PFSK-1 (cell line): ENCODE measurements around the gene MORN5.

Experiments used
- FOXP2 ChIP-seq: optimal IDR thresholded peaks from 2 replicates; pipeline ENCODE3; 2011; ENCODE audit warnings: borderline replicate concordance, control low read depth, inconsistent platforms; ENCODE audit not compliant: insufficient read depth; ENCODE audit errors: extremely low read length, extremely low read depth
- POLR2AphosphoS5 ChIP-seq: IDR thresholded peaks from 2 replicates; pipeline ENCODE4 v1.6.1; 2012; ENCODE audit warnings: low read depth, mild to moderate bottlenecking, control low read depth, low read length, moderate library complexity
- SIN3A ChIP-seq: IDR thresholded peaks from 2 replicates; pipeline ENCODE4 v1.6.1; 2012; ENCODE audit warnings: mild to moderate bottlenecking, low read length, moderate library complexity, borderline replicate concordance; ENCODE audit not compliant: insufficient read depth
- TAF1 ChIP-seq: IDR thresholded peaks from 2 replicates; pipeline ENCODE4 v1.6.1; 2012; ENCODE audit warnings: low read length, control low read depth, borderline replicate concordance; ENCODE audit not compliant: insufficient read depth
- TF ChIP-seq, protein P1 (sequence below), 2 experiments: IDR thresholded peaks; 2 replicates each; pipeline versions ENCODE4 v1.6.1 to v1.8.0; 2011 to 2012; ENCODE audit warnings: low read depth in 2 of 2, low read length in 2 of 2, control low read depth in 1 of 2, inconsistent platforms in 1 of 2, mild to moderate bottlenecking in 1 of 2, moderate library complexity in 1 of 2; ENCODE audit not compliant: insufficient read depth in 1 of 2

MORN5 gene

DNA sequence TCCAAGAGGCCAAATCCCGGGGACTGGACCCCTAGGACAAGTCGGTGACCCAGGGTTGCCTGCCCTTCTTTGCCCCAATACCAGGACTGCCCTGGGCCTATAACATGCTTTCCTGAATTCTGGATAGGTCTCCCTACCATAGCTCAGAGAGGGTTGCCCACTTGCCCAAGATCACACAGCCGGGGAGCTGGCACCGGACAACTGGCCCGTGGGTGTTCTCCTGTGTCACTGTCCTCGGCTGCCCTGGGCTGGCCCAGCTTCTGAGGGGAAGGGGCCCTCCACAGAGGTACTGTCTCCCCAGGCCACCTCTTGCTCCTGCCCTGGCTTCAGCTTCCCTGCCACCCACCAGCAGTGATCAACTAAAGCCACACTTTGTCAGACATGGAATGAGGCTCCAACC, 37.8 kb upstream of the MORN5 start:
- no peak for TF ChIP-seq SIN3A

- TF ChIP-seq FOXP2: no peak
- TF ChIP-seq, protein P1, sequence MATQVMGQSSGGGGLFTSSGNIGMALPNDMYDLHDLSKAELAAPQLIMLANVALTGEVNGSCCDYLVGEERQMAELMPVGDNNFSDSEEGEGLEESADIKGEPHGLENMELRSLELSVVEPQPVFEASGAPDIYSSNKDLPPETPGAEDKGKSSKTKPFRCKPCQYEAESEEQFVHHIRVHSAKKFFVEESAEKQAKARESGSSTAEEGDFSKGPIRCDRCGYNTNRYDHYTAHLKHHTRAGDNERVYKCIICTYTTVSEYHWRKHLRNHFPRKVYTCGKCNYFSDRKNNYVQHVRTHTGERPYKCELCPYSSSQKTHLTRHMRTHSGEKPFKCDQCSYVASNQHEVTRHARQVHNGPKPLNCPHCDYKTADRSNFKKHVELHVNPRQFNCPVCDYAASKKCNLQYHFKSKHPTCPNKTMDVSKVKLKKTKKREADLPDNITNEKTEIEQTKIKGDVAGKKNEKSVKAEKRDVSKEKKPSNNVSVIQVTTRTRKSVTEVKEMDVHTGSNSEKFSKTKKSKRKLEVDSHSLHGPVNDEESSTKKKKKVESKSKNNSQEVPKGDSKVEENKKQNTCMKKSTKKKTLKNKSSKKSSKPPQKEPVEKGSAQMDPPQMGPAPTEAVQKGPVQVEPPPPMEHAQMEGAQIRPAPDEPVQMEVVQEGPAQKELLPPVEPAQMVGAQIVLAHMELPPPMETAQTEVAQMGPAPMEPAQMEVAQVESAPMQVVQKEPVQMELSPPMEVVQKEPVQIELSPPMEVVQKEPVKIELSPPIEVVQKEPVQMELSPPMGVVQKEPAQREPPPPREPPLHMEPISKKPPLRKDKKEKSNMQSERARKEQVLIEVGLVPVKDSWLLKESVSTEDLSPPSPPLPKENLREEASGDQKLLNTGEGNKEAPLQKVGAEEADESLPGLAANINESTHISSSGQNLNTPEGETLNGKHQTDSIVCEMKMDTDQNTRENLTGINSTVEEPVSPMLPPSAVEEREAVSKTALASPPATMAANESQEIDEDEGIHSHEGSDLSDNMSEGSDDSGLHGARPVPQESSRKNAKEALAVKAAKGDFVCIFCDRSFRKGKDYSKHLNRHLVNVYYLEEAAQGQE (IDR thresholded peaks at IDR 0.05; ENCODE audit: insufficient read depth in 1 of 2, low read depth in 2 of 2, low read length in 2 of 2): no peak
- no peak for TF ChIP-seq SIN3A
- no peak for TF ChIP-seq POLR2AphosphoS5
- TF ChIP-seq TAF1: no peak
These were observed 37.2 kb upstream of the MORN5 start for GRCh38 chr9:122122468-122122867.

DNA sequence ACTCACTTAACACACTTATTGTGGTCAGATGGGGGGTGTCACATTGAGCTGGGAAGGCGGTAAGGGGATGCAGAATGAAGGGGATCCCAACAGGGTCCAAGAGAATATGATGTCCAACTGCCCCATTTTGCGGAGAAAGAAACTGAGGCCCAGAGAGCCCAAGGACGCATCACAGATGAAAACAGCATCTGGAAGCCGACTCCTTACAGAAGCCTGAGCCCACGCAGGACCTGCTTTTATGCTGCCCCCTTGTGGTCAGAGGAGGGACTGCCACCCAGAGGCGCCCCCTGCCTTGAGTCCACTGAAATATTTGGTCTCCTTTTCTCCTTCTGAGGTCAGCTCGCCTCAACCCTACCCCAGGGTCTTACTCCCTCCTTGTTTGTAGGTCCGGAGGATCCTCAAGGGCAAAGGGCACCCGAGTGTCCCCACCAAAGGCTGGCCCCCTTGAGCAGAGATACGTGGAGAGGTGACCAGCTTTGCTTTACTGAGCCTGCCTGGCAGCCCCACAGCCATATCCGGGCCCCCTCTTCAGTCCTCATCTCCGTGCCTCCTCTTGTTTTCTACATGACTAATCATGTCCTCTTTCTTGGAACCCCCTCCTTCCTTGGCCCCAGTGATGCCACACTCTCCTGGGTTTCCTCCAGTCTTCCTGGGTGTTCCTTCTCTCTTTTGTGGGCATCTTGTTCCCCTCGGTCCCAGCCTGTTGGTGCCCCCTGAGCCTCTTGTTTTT, 36.6 kb upstream of the MORN5 start:
- TF ChIP-seq TAF1: no peak
- no peak for TF ChIP-seq SIN3A
- no peak for TF ChIP-seq POLR2AphosphoS5
- TF ChIP-seq, protein P1 (IDR thresholded peaks at IDR 0.05; ENCODE audit: insufficient read depth in 1 of 2, low read depth in 2 of 2, low read length in 2 of 2): no peak
- TF ChIP-seq FOXP2: no peak

DNA sequence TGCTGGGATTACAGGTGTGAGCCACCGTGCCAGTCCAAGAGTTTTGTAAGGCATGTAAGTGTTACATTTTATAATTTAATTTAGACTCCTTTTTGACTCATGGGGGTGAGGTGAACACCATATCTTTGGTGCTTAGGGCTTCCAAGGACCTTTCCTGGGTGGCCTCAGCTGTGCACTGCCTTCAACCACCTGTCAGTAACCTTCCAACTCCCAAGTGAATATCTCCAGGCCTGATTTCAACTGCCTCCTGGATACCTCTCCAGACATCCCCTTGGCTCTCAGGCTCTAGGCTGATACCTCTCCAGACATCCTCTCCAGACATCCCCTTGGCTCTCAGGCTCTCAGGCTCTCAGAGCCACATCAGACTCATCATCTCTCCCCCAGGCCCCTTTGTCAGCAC, 35.7 kb upstream of the MORN5 start:
- no peak for TF ChIP-seq SIN3A

GRCh38 chr9:122124528-122124927, 35.2 kb upstream of the MORN5 start:
- TF ChIP-seq, protein P1 (IDR thresholded peaks at IDR 0.05; ENCODE audit: insufficient read depth in 1 of 2, low read depth in 2 of 2, low read length in 2 of 2): no peak
- TF ChIP-seq POLR2AphosphoS5 (no peak), SIN3A (no peak), FOXP2 (no peak), TAF1 (no peak)

DNA sequence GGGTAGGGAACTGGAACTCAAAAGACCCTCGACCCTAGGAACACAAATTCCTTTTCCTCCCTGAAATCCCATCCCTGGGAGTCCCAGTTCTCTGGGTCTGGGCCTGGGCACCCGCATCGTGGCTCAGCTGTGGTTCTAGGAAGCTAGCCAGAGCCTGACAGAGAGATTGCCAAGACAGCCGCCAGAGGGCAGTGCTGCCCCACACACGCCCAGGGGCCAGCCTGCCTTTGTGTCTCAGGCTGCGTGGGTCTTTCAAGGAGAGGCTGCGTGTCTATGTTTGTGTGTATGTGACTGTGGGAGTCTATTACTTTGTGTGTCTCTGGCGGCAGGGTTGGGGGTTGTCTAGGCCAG, 34.6 kb upstream of the MORN5 start:
- TF ChIP-seq POLR2AphosphoS5 (no peak), FOXP2 (peak; percentile 31)
- TF ChIP-seq, protein P1 (IDR thresholded peaks at IDR 0.05; ENCODE audit: insufficient read depth in 1 of 2, low read depth in 2 of 2, low read length in 2 of 2): no peak
